K562 (cell line): ENCODE results near the gene ETV3L. TPM values are rescaled to one million over a fixed set of nuclear protein-coding genes. Genes with fewer than 3 reads are reported as not detected.

ENCODE experiments used
- KAT8 ChIP-seq: fragments of 450-650 bp; IDR thresholded peaks from 2 replicates; pipeline ENCODE4 v1.6.1; 2016; ENCODE audit warnings: low read depth, mild to moderate bottlenecking
- MAZ ChIP-seq, 2 experiments: fragments of 450-650 bp in 1 of 2; sonication (generic) in 1 of 2; formaldehyde crosslinking; IDR thresholded peaks in 1 of 2; conservative IDR thresholded peaks in 1 of 2; 2 replicates each; pipeline versions ENCODE4 v1.4.0 to v1.5.0; 2020; ENCODE audit warnings: mild to moderate bottlenecking in 1 of 2, missing genetic modification reagents in 1 of 2
- MCM3 ChIP-seq: fragments of 450-650 bp; IDR thresholded peaks from 2 replicates; pipeline ENCODE4 v1.6.1; 2016
- NCOA1 ChIP-seq: fragments of 450-650 bp; IDR thresholded peaks from 2 replicates; pipeline ENCODE4 v1.6.1; 2016; ENCODE audit warnings: low read depth
- RFX5 ChIP-seq: IDR thresholded peaks from 2 replicates; pipeline ENCODE4 v1.6.1; 2011; ENCODE audit warnings: low read depth, mild to moderate bottlenecking, improper control_type of control experiment, low read length
- SFPQ ChIP-seq: fragments of 200-400 bp; formaldehyde crosslinking; IDR thresholded peaks from 2 replicates; pipeline ENCODE4 v1.6.1; 2017; ENCODE audit warnings: mild to moderate bottlenecking, low read depth, low read length, moderate library complexity
- ZBTB5 ChIP-seq: fragments of 450-650 bp; IDR thresholded peaks from 2 replicates; pipeline ENCODE4 v1.6.1; 2017; ENCODE audit warnings: antibody characterized with exemption
- ZEB2 ChIP-seq: fragments of 450-650 bp; IDR thresholded peaks from 2 replicates; pipeline ENCODE4 v1.6.1; 2016
- ZMIZ1 ChIP-seq, 2 experiments: fragments of 150-350 bp in 1 of 2; IDR thresholded peaks; 2 replicates each; pipeline ENCODE4 v1.6.1; 2012 to 2016; ENCODE audit warnings: low read depth in 2 of 2, low read length in 2 of 2, mild to moderate bottlenecking in 1 of 2, moderate library complexity in 1 of 2
- ZNF717 ChIP-seq: fragments of 250-450 bp; sonication (Bioruptor Pico); IDR thresholded peaks from 2 replicates; pipeline ENCODE4 v1.5.0; 2021
- polyA plus RNA-seq, 8 experiments: library from polyadenylated mRNA; depleted of rRNA in 4 of 8; stranded (reverse) in 5 of 8; unstranded in 3 of 8; fragments of >200 nt; fragmentation: Nextera tagmentation in 2 of 8; fragmentation: Illumina TruSeq in 1 of 8; extraction: Ambion mirVana in 2 of 8; extraction: Trizol in 1 of 8; gene quantifications; 2 replicates each; pipeline versions ENCODE4 v1.2.1 to v1.2.3, GENCODE V29; 2011 to 2014; ENCODE audit warnings: inconsistent platforms in 1 of 8, missing spikeins in 1 of 8
- total RNA-seq, 7 experiments: library from RNA; depleted of rRNA in 6 of 7; stranded (reverse); fragments of >200 nt in 6 of 7; fragmentation: Illumina TruSeq in 2 of 7; extraction: Trizol in 2 of 7; gene quantifications; 2 replicates each; pipeline versions ENCODE4 v1.2.1 to v1.2.3, GENCODE V29; 2011 to 2021; ENCODE audit warnings: low replicate concordance in 1 of 7
- TF ChIP-seq, protein P1 (sequence below): sonication (generic); formaldehyde crosslinking; IDR thresholded peaks from 2 replicates; pipeline ENCODE4 v1.8.0; 2022; ENCODE audit warnings: mild to moderate bottlenecking, missing genetic modification reagents
- TF ChIP-seq, protein P2 (sequence below): fragments of 450-650 bp; IDR thresholded peaks from 2 replicates; pipeline ENCODE4 v1.6.1; 2016; ENCODE audit warnings: missing biosample characterization, missing genetic modification characterization

The ETV3L gene
- total and polyA plus RNA-seq, 9 of the 15 experiments (the other 6 are each of a cell fraction or from before 2014, with no cell fraction given): not detected

GRCh38 chr1:157138220-157139051 is 38.8 kb upstream of the ETV3L start, which contains the start of gene ETV3 (continued):
- TF ChIP-seq, protein P1, sequence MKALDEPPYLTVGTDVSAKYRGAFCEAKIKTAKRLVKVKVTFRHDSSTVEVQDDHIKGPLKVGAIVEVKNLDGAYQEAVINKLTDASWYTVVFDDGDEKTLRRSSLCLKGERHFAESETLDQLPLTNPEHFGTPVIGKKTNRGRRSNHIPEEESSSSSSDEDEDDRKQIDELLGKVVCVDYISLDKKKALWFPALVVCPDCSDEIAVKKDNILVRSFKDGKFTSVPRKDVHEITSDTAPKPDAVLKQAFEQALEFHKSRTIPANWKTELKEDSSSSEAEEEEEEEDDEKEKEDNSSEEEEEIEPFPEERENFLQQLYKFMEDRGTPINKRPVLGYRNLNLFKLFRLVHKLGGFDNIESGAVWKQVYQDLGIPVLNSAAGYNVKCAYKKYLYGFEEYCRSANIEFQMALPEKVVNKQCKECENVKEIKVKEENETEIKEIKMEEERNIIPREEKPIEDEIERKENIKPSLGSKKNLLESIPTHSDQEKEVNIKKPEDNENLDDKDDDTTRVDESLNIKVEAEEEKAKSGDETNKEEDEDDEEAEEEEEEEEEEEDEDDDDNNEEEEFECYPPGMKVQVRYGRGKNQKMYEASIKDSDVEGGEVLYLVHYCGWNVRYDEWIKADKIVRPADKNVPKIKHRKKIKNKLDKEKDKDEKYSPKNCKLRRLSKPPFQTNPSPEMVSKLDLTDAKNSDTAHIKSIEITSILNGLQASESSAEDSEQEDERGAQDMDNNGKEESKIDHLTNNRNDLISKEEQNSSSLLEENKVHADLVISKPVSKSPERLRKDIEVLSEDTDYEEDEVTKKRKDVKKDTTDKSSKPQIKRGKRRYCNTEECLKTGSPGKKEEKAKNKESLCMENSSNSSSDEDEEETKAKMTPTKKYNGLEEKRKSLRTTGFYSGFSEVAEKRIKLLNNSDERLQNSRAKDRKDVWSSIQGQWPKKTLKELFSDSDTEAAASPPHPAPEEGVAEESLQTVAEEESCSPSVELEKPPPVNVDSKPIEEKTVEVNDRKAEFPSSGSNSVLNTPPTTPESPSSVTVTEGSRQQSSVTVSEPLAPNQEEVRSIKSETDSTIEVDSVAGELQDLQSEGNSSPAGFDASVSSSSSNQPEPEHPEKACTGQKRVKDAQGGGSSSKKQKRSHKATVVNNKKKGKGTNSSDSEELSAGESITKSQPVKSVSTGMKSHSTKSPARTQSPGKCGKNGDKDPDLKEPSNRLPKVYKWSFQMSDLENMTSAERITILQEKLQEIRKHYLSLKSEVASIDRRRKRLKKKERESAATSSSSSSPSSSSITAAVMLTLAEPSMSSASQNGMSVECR (CRISPR knock-in tag): peak; percentile 87
- TF ChIP-seq, protein P2, sequence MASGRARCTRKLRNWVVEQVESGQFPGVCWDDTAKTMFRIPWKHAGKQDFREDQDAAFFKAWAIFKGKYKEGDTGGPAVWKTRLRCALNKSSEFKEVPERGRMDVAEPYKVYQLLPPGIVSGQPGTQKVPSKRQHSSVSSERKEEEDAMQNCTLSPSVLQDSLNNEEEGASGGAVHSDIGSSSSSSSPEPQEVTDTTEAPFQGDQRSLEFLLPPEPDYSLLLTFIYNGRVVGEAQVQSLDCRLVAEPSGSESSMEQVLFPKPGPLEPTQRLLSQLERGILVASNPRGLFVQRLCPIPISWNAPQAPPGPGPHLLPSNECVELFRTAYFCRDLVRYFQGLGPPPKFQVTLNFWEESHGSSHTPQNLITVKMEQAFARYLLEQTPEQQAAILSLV (tag): no peak
- TF ChIP-seq NCOA1: no peak; the same call in 1 of the 2 replicates
- TF ChIP-seq MAZ (CRISPR knock-in tag; conservative IDR thresholded peaks at IDR 0.05 in 1 of 2, IDR thresholded peaks at IDR 0.05 in 1 of 2): peak; percentile 93 to 96
- TF ChIP-seq ZBTB5: no peak
- no peak for TF ChIP-seq RFX5
- TF ChIP-seq KAT8: no peak
- no peak for TF ChIP-seq ZNF717 (CRISPR knock-in tag)
- no peak; a peak in 1 of 4 replicates for TF ChIP-seq ZMIZ1 (IDR thresholded peaks at IDR 0.05; ENCODE audit: low read depth in 2 of 2, low read length in 2 of 2)
- TF ChIP-seq SFPQ: no peak
- TF ChIP-seq ZEB2: no peak
- no peak for TF ChIP-seq MCM3
